Endodermal cell (in vitro differentiated cells): ENCODE measurements around the gene ZBTB7C. TPM values are rescaled to one million over a fixed set of nuclear protein-coding genes. Genes with fewer than 3 reads are reported as not detected.

Source experiments
- DNase-seq: peaks from one replicate; pipeline ENCODE4 v3.0.0-alpha.2; 2017
- H3K27ac ChIP-seq: 2 replicates; pipeline ENCODE4 v1.5.1; 2013; ENCODE audit warnings: mild to moderate bottlenecking, low read depth, low read length, moderate library complexity
- H3K27me3 ChIP-seq: 2 replicates; pipeline ENCODE4 v1.6.1; 2013; ENCODE audit warnings: mild to moderate bottlenecking, low read length, moderate library complexity; ENCODE audit not compliant: insufficient read depth, control insufficient read depth, poor library complexity, severe bottlenecking
- H3K36me3 ChIP-seq: 2 replicates; pipeline ENCODE4 v1.7.0; 2013; ENCODE audit warnings: mild to moderate bottlenecking, low read length, moderate library complexity; ENCODE audit not compliant: control insufficient read depth, insufficient read depth
- H3K4me1 ChIP-seq: one replicate; pipeline ENCODE4 v1.7.0; 2013; ENCODE audit warnings: low read length; ENCODE audit not compliant: control insufficient read depth, insufficient read depth
- H3K4me3 ChIP-seq: 2 replicates; pipeline ENCODE4 v1.5.1; 2013; ENCODE audit warnings: mild to moderate bottlenecking, low read length, moderate library complexity
- H3K9ac ChIP-seq: 2 replicates; pipeline ENCODE4 v1.6.1; 2013; ENCODE audit warnings: mild to moderate bottlenecking, low read length, moderate library complexity; ENCODE audit not compliant: poor library complexity, severe bottlenecking; ENCODE audit errors: extremely low read depth
- H3K9me3 ChIP-seq: 2 replicates; pipeline ENCODE4 v1.6.1; 2013; ENCODE audit warnings: mild to moderate bottlenecking, low read length, moderate library complexity; ENCODE audit not compliant: control insufficient read depth
- H3K27ac Mint-ChIP-seq: 2 replicates; pipeline ENCODE4 v1.8.0; 2020; ENCODE audit warnings: mixed read lengths
- H3K27me3 Mint-ChIP-seq: 2 replicates; pipeline ENCODE4 v1.8.0; 2021; ENCODE audit warnings: mild to moderate bottlenecking, mixed read lengths; ENCODE audit not compliant: insufficient read depth
- H3K36me3 Mint-ChIP-seq: 2 replicates; pipeline ENCODE4 v1.8.0; 2020; ENCODE audit warnings: low read depth, mixed read lengths
- H3K4me1 Mint-ChIP-seq: 2 replicates; pipeline ENCODE4 v1.8.0; 2020; ENCODE audit warnings: mixed read lengths
- H3K4me3 Mint-ChIP-seq: 2 replicates; pipeline ENCODE4 v1.8.0; 2020; ENCODE audit warnings: mild to moderate bottlenecking, moderate library complexity, mixed read lengths
- H3K9me3 Mint-ChIP-seq: 2 replicates; pipeline ENCODE4 v1.8.0; 2020; ENCODE audit warnings: mild to moderate bottlenecking, mixed read lengths
- WGBS, 2 experiments: methylation state at CpG; one replicate each; pipeline versions ENCODE4 v1.1.5 to v1.1.7; 2013; ENCODE audit warnings: missing lambda C conversion rate in 2 of 2, mixed read lengths in 1 of 2; ENCODE audit not compliant: insufficient coverage in 1 of 2, insufficient read length in 1 of 2; 5-methylcytosine and 5-hydroxymethylcytosine counted together
- total RNA-seq, 2 donors: library from RNA; stranded (reverse); fragmentation: NEBNext Ultra II Directional in 1 of 2; extraction: Animal tissue kit (Norgen Biotek cat#: 25700) in 1 of 2; gene quantifications; 2 replicates in 1 of 2; 3 replicates in 1 of 2; pipeline ENCODE4 v1.2.1, GENCODE V29; 2021
- TF ChIP-seq, protein P1 (sequence below): fragments of 200-600 bp; sonication (generic); conservative IDR thresholded peaks from 2 replicates; pipeline ENCODE4 v1.5.0; 2021; ENCODE audit warnings: antibody characterized with exemption, mild to moderate bottlenecking

The ZBTB7C gene
- total RNA-seq, 2 donors from 2014 or later: 0.31 to 0.62 TPM

DNA sequence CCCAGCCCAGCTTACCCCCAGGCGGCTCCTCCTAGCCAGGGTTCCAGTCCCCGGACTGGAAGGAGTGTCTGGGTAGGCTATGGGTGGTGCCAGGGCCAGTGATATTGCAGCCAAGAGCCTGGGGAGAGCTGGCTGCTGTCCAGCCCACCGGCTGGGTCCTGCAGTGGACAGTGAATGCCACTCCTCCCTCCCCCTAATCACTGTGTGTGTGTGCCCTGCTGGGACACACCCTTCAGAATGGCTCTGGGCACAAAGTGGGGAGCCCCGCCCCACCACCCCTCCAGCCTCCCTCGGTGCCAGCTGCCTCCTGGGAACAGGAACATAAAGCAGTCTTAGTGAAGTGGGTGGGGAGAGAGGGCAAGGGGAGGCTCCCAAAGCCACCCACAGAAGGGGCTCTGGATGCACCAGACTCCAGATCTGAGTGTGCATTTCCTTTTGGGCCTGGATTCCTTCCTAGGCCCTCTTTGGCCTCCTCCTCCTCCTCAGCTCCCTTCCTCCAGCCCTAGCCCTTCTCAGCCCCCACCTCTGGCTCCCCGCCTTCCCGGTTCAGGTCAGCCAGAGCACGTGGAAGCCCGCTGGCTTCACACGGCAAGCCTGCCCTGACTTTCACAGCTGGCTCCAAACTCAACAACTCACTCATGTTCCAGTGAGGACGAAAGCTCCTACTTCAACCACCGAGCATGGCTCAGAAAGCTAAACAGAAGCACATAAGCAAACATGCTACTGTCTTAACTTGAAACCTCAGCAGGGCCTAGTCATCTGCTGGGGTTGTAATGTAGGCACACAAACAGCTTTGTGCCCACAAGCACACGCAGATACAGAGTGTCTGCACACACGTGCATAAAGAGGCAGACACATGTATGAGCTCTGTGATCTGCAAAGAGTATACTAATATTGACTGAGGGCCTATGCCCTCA lies 269.5 kb downstream of the ZBTB7C start:
- Mint-ChIP-seq H3K4me1 (peaks cover 13% of the 10 kb centered on the region), H3K36me3 (no peaks in the 10 kb centered on the region), H3K9me3 (no peaks in the 10 kb centered on the region), H3K4me3 (no peak overlapping the region), H3K27me3 (peaks cover 50% of the 10 kb centered on the region), H3K27ac (no peak overlapping the region)
- H3K9ac ChIP-seq: no peak overlapping the region
- H3K36me3 ChIP-seq: no peaks in the 10 kb centered on the region
- H3K9me3 ChIP-seq: no peaks in the 10 kb centered on the region
- no peaks in the 10 kb centered on the region for H3K4me1 ChIP-seq
- H3K27me3 ChIP-seq: peaks cover 56% of the 10 kb centered on the region
- no peak overlapping the region for H3K27ac ChIP-seq
- 88 to 91% methylated on average over 8 to 14 of the region's 14 CpGs for WGBS, 2 experiments
- TF ChIP-seq, protein P1, sequence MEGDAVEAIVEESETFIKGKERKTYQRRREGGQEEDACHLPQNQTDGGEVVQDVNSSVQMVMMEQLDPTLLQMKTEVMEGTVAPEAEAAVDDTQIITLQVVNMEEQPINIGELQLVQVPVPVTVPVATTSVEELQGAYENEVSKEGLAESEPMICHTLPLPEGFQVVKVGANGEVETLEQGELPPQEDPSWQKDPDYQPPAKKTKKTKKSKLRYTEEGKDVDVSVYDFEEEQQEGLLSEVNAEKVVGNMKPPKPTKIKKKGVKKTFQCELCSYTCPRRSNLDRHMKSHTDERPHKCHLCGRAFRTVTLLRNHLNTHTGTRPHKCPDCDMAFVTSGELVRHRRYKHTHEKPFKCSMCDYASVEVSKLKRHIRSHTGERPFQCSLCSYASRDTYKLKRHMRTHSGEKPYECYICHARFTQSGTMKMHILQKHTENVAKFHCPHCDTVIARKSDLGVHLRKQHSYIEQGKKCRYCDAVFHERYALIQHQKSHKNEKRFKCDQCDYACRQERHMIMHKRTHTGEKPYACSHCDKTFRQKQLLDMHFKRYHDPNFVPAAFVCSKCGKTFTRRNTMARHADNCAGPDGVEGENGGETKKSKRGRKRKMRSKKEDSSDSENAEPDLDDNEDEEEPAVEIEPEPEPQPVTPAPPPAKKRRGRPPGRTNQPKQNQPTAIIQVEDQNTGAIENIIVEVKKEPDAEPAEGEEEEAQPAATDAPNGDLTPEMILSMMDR: no peak
- DNase-seq: no peak
- no peak overlapping the region for H3K4me3 ChIP-seq

- Histone ChIP-seq H3K27ac (no peak overlapping the region), H3K4me1 (no peaks in the 10 kb centered on the region), H3K36me3 (no peaks in the 10 kb centered on the region), H3K9me3 (no peaks in the 10 kb centered on the region), H3K27me3 (peaks cover 62% of the 10 kb centered on the region), H3K4me3 (no peak overlapping the region), H3K9ac (no peak overlapping the region)
- Mint-ChIP-seq H3K4me3 (no peak overlapping the region), H3K4me1 (peaks cover 14% of the 10 kb centered on the region), H3K27me3 (peaks cover 59% of the 10 kb centered on the region), H3K9me3 (no peaks in the 10 kb centered on the region), H3K36me3 (no peaks in the 10 kb centered on the region), H3K27ac (no peak overlapping the region)
- no peak for DNase-seq
- WGBS, 2 experiments: 88 to 91% methylated on average over 6 to 7 of the region's 7 CpGs
- TF ChIP-seq, protein P1: no peak
These were observed 270.3 kb downstream of the ZBTB7C start for GRCh38 chr18:48138660-48139430.

DNA sequence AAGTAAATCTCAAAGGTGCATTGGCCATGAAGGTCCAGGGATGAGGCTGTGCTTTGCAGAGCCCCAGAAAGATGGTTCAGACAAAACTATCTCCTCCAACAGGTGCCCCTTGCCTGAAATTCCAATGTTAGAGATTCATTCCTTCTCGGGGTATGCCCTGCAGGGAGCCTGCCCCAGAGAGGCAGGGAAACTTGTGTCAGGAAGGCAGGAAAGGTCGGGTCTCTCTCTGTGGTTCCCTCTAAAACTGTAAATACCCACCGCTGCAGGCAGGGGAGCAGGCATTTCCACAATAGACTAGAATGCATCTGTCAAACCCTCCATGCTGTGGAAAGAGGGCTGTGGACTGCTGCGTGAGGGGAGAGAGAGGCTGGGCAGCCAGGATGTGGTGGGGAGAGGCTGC lies 271.0 kb downstream of the ZBTB7C start:
- no peaks in the 10 kb centered on the region for H3K4me1 ChIP-seq
- Mint-ChIP-seq H3K4me1 (peaks cover 21% of the 10 kb centered on the region), H3K27me3 (peaks cover 60% of the 10 kb centered on the region), H3K27ac (no peak overlapping the region), H3K9me3 (no peaks in the 10 kb centered on the region), H3K36me3 (no peaks in the 10 kb centered on the region), H3K4me3 (no peak overlapping the region)
- H3K36me3 ChIP-seq: no peaks in the 10 kb centered on the region
- peak; percentile 56 for DNase-seq
- H3K27me3 ChIP-seq: peaks cover 62% of the 10 kb centered on the region
- TF ChIP-seq, protein P1: peak; percentile 46
- H3K9me3 ChIP-seq: no peaks in the 10 kb centered on the region
- no peak overlapping the region for H3K9ac ChIP-seq
- 18 to 50% methylated on average over 4 of the region's 4 CpGs for WGBS, 2 experiments
- no peak overlapping the region for H3K4me3 ChIP-seq
- no peak overlapping the region for H3K27ac ChIP-seq
